HG03442 (cell line): ENCODE results near the gene KDM4F.
"Not testable (repeated sequence)": the region's sequence is repeated elsewhere in the genome, so short reads cannot be mapped to it uniquely, and the experiment has no call there.

Source experiments
- ATAC-seq: cut with Tn5 transposase; IDR thresholded peaks from one replicate; pipeline ENCODE4 v1.9.1; 2021; ENCODE audit warnings: mild to moderate bottlenecking, moderate library complexity; ENCODE audit not compliant: unreplicated experiment

The KDM4F gene

DNA sequence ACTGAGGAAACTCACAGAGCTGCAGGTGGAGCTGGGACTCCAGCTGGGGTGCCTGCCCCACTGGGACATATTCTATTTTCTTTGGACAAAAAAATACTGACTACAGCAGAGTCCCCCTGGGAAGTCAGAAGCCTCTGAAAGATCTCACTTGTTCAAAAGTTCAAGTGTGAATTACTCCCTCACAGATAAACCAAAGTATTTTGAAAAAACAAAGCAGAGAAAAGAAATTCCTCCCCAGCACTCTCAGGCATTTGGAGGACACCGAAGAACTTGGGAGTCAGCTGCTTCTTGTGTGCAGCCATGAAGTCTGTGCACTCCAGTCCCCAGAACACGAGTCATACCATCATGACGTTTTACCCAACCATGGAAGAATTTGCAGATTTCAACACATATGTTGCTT, at the start of gene KDM4F:
Gene KDM4F, plus strand, starts transcription at position 301 of the 400 bp plus-strand sequence.
- ATAC-seq: not testable (repeated sequence)

DNA sequence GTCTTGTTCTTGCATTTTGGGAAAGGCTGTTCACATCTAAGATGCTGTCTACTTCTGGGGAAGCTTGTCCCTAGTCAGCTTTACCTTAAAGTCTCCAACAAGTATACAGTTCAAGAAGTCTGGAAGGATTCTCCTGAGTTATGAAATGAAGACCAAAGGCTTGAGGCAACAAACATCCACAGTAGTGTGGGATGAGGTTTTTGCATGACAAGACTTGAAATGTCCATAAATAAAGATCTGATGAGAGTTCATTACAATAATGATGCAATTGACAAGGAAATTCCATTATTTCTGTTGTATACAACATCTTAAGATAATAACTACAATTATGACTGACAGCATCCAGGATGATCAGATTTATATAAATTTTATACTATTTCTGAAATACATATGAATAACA, 45.5 kb upstream of the KDM4F start:
- ATAC-seq: no peak

DNA sequence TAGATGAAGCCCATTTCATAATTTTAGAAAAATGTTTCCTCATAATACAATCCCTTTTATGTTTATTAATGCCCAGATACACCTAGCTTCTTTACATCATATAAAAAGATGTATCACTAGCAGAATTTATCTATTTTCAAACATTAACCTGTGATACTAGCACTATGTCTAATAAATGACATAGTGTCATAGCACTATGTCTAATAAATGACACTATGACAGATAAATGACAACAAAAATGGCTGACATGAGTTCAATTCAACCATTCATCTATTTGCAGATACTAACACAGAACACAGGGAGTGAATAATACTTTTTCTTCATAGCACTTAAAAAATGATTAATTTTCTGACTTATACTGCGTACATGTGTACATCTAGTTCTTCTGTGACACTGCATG, 43.6 kb upstream of the KDM4F start:
- no peak for ATAC-seq

DNA sequence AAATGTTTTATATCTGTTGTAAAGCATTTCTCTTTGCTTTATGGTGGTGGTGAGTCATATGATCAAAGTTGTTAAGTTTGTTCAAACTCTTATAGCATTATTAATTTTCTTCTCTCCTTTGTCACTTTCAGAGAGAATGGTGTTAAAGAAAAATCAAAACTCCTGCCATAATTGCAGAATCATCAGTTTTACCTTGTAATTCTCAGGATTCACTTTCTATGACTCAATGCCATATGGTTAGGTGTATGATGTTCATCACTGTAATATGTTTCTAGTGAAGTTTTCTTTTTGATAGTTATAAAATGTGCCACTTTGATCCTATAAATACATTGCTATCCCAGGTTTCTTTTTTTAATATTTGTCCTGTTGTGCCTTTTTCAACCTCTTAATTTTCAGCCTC, 37.8 kb upstream of the KDM4F start:
- ATAC-seq: no peak

DNA sequence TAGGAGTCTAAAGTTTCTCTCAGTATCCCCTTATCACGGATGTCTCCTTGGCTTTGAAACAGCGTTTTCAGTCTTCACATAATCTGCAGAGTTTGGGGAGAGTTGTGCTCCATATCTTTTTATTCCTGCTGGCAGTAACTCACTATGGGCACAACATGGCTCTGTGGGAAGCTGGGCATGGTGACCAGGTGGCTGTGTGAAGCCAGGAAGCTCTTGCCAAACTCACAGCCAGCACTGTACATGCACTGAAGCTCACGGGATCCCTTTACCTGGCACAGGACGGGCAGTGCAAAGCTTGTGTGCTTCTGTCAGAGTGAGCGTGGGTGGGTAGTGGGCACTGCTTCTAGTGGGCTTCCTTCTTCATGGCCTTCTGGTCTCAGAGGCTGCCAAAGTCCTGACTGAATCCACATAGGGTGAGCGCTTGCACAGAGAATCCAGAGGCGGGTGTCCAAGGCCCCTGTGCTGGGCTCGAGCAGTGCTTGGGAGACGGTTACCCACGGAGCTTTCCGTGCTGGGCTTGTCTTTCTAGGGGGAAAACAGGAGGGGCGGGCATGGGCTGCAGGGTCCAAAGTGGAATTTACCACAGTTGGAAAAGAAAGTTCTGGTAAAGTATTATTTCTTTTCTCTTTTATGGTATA, 34.9 kb upstream of the KDM4F start:
- ATAC-seq: no peak

DNA sequence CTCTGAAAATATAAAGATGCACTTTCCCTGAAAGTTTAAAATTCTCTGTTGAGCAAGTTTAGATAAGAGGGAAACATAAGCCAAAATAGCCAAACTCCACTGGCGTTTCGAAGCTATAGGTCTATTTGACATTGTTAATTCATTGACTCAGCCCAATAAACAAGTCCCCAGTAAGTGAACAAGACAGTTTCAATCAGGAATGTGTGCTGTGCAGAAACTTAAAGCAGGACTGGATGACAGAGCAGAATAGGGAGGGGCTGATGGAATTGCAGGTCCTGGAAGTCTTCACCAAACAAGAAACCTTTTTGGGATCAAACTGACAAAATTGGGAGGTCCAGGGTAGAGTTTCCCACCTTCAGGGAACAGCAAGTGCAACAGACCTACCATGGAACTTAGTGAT, 33.1 kb upstream of the KDM4F start:
- no peak for ATAC-seq

DNA sequence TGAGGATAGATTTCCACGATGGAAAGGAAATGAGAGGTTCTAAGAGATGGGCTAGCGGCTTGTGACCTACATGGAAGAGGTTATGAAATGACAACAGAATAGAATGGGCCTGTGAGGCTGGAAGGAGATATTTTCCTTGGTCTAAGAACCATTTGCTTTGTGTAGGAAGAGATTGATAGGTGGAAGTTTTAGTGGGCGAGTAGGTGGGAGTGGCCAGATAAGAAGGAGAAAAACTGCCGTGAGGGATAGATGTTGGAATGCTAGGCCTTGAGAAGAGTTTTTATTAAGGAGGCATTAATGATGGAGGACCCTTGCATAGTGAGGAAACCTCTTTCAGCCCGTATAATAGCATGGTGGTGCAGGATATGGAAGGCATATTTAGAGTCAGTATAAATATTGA, 27.8 kb upstream of the KDM4F start:
- not testable (repeated sequence) for ATAC-seq

DNA sequence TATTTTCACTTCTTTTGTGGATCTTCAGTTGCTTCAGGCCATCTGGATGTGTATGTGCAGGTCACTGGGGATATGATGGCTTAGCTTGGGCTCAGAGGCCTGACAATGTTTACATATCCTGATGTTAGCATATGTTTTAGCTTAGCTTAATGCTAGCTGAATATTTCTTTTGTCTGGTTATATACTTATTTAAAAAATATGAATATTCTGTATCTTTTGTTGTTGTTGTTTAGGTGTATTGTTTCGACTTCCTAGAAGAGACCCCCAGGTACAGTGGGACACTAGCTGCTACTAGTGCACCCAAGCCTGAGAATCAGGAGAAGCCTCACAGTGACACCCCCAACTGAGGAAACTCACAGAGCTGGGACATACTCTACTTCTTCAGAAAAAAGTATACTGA, 24.3 kb upstream of the KDM4F start, which contains the start of gene KDM4E:
Gene KDM4E, plus strand, starts transcription at position 301 of the 400 bp plus-strand sequence. CDS start 300 bp downstream, outside the sequence.
- ATAC-seq: no peak

DNA sequence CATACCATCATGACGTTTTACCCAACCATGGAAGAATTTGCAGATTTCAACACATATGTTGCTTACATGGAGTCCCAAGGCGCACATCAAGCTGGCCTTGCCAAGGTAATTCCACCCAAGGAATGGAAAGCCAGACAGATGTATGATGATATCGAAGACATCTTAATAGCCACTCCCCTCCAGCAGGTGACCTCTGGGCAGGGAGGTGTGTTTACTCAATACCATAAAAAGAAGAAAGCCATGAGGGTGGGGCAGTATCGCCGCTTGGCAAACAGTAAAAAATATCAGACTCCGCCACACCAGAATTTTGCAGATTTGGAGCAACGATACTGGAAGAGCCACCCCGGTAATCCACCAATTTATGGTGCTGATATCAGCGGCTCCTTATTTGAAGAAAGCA, 23.6 kb upstream of the KDM4F start:
- ATAC-seq: not testable (repeated sequence)

DNA sequence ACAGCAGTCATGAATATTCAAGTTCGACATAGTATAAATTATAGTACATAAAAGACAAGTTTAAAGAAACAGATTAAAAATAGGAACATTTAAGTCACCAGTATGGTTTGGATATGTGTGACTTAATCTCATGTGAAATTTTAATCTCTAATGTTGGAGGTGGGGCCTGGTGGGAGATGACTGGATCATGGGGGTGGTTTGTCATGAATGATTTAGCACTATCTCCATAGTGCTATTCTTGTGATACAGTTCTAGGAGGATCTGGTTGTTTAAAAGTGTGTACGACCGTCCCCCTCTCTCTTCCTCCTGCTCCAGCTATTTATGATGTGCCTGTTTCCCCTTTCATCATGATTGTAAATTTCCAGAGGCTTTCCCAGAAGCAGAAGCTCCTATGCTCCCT, 20.9 kb upstream of the KDM4F start:
- ATAC-seq: no peak

DNA sequence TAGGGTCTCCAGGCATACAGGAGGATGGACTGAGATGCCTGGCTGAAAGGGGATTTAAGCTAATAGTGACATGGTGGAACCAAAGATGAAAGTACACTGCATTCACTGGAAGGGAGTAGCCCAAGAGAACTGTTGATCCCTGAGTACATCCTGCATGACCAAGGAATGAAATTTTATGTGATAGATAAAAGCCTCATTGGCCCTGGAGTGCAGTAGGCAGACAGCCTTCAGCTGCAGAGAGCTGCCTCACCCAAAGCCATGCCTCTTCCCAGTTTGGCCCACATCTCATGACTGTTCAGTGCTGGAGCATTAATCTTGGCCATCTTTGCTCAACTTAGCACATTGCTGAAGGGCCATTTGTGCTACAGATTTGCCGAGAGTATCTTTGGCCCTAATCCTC, 16.2 kb upstream of the KDM4F start:
- ATAC-seq: no peak

DNA sequence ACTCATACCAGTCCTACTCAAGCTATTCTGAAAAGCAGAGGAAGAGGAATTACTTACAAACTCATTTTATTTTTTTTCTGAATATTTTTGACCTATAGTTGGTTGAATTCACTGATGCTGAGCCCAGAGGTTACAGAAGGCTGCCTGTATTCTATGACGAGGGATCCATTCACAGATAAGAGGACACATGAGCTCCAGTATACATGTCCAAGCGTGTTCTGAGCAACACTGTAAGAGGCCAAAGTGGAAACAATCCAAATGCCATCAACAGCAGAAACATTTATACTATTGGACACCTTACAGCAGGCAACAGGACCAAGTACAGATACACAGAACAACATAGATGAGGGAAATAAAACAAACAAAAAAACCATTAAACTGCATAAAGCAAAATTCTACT, 13.9 kb upstream of the KDM4F start:
- no peak for ATAC-seq

DNA sequence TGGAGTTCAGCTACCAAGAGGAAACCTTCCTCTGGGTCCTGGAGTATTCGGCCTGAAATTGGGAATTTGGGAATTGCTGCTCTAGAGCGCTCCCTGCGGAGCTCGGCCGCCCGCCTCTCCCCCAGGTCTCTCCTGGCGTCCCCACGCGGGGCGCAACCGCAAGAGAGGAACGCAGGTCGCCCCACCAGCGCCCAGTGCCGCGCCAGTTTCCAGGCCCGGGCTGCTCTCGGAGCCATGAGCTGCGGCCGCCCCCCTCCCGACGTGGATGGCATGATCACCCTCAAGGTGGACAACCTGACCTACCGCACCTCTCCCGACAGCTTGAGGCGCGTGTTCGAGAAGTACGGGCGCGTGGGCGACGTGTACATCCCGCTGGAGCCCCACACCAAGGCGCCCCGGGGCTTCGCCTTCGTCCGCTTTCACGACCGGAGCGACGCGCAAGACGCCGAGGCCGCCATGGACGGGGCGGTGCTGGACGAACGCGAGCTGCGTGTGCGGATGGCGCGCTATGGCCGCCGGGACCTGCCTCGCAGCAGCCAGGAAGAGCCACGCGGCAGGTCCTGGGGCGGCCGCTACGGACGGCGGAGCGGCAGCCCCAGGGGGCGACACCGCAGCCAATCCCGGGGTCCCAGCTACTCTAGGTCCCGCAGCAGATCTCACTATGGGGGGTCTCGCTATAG, 11.7 kb upstream of the KDM4F start:
- ATAC-seq: not testable (repeated sequence)

DNA sequence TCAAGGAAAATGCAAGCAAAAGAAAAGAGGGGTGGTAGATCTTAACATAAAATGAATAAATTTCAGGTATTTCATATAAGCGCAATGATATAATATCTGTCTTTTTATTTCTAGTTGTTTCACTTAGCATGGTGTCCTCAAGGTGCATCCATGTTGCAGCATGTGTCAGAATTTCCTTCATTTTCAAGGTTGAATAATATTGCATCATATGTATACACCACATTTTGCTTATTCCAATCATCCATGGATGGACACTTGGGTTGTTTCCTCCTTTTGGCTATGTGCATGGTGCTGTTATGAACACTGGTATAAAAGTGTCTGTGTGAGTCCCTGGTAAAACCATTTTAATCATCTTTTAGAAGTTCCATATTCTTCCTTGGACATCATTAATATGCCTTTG, 7.0 kb upstream of the KDM4F start:
- ATAC-seq: no peak

DNA sequence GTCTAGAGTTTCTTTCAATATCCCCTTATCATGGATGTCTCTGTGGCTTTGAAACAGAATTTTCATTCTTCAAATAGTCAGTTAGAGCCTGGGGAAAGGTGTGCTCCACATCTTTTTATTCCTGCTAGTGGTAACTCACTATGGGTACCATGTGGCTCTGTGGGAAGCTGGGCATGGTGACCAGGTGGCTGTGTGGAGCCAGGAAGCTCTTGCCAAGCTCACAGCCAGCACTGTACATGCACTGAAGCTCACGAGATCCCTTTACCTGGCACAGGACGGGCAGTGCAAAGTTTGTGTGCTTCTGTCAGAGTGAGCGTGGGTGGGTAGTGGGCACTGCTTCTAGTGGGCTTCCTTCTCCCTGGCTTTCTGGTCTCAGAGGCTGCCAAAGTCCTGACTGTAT, 6.3 kb upstream of the KDM4F start:
- ATAC-seq: no peak

DNA sequence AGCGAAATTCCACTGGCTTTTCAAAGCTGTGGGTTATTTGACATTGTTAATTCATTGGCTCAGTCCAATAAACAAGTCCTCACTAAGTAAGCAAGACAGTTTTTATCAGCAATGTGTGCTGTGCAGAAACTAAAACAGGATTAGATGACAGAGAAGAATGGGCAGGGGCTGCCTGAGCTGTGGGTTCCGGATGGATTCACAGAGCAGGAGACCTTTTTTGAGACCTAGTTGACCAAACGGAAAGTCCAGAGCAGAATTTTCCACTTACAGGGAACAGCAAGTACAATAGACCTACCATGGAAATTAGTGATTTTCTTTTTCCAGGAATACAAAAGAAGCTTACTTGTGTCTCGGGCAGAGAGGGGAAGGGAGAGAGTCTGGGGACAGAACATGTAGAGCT, 5.2 kb upstream of the KDM4F start:
- no peak for ATAC-seq

DNA sequence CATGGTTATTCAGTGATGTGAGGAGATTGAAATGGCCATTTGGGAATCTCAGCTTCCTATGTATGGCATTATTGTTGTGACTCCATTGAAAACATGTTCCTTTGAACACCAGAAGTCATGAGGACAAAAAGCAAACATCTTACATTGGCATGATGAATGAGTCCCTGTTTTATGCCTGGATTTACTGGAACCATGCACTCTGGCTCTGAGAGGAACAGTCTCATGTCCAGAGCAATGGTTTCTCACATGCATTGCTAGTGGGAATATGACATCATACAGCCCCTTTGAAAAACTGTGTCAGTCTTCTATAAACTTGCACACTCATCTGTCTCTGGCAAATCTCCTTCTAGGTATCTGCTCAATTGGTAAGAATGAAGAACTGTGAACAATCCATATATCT, 3.4 kb upstream of the KDM4F start:
- no peak for ATAC-seq

DNA sequence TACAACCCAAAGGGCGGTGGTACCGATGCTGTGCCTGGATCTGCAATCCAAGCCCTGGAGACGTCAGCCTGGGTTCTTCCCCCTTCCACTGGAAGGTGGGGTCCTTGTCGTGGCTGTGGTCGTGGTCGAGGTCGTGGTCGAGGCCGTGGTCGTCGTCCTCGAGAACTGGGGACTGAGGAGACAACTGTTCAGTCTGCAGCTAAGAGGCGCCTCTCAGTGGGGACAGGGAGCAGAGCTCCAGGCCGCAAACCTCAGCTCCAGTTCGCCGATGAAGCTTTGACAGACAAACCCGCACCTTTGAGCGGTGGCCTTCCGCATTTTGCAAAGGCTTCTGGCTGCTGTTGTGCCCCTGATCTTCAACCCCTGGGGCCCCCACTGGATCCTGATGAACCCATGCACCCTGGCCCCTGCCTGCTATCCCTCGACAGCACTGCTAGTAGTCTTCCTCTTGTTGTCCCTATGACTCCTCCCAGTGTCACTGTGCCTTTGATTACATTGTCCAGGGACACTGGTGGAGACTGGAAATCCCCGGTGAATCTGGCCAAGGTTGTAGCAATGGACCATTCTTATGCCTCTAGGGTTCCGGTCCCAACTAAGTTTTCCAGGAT, 1.5 kb downstream of the KDM4F start:
- no peak for ATAC-seq

DNA sequence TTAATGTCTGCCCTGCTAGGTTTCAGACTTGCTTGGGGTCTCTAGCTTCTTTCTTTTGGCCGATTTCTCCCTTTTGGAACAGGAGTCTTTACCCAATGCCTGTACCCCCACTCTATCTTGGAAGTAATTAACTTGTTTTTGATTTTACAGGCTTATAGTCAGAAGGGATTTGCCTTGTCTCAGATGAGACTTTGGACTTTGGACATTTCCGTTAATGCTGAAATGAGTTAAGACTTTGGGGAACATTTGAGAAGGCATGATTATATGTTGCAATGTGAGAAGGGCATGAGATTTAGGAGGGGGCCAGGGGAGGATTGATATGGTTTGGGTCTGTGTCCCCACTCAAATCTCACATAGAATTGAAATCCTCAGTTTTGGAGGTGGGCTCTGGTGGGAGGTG, 5.1 kb downstream of the KDM4F start:
- no peak for ATAC-seq

DNA sequence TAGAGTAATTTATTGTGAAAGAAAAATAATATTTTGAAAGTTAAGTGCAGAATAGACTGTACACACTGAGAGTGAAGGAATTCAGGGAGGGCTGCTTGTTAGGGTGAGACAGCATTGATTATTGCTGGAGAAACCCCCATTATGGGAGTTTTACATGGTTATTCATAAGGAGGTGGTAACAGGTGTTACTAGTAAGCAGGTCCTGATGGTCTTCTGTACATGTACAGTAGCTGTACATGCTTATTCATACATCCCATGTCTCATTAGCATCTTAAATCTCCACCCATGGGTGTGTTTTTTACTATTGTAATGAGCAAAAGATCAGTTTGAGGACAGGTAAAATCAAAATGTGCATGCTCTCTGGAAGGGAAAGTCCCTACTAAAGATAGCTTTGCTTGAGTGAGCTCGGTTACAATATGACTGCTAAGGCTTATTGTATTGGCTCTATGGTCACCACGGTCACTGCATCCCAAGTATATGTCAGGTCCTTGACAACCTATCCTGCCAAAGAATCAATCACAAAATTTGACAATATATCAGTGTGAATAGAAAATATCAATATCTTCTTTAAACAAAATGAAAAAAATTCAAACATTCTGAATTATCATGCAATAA, 6.2 kb downstream of the KDM4F start:
- peak; percentile 99 for ATAC-seq

DNA sequence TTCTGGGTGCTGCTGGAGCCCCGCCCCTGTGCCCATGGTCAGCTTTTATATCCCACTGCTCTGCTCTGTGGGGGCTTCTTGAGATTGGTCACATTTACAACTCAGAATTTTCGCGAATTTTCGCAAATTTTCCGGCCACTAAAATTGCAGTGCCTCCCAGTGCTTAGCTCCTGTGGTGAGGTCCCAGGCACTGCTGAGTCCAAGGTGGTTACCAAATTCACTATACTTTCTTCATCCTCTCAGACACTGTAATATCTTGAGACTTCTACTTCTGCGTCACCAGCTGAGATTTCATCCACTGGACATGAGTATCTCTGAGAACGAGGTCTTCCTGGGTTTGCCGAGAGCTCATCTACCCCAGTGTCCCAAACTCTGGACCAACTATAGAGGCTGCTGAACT, 8.7 kb downstream of the KDM4F start:
- ATAC-seq: no peak

DNA sequence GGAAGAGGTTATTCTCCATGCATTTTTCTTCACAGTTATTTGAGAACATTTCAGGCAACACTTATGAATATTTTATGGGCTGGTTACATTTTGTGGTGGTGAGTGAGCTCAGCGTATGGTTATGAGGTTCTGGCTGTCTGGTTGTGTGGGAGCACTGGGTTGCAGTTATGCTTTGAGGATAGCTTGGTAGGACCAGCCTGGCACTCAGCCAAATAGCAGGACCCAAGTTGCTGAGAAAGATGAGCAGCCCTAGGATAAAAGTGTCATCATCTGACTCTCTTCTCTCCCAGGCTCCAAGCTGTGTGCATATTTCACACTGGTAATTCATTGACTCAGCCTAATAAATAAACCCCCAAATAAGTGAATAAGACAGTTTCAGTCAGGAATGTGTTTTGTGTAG, 9.4 kb downstream of the KDM4F start:
- ATAC-seq: no peak
